HFF-Myc (cell line): ENCODE data around the gene TMEM135.

Experiments used
- DNase-seq: peaks from one replicate; pipeline ENCODE4 v3.0.0-alpha.2; 2011; ENCODE audit warnings: low read depth; ENCODE audit errors: extremely low read depth
- H3K4me3 ChIP-seq: replicated peaks from 2 replicates; pipeline ENCODE4 v1.5.1; 2011; ENCODE audit warnings: low read depth, mild to moderate bottlenecking, control low read depth, low read length
- CTCF ChIP-seq: IDR thresholded peaks from 2 replicates; pipeline ENCODE4 v1.5.1; 2012; ENCODE audit warnings: mild to moderate bottlenecking, low read depth, low read length, control low read depth; ENCODE audit errors: missing control alignments

The TMEM135 gene

GRCh38 chr11:87317441-87317840, 279.7 kb downstream of the TMEM135 start:
- no peak for TF ChIP-seq CTCF
- H3K4me3 ChIP-seq, result no peak overlapping the region
- no peak for DNase-seq

GRCh38 chr11:87320123-87320522, 282.4 kb downstream of the TMEM135 start:
- DNase-seq, result no peak
- no peak overlapping the region for H3K4me3 ChIP-seq
- no peak for TF ChIP-seq CTCF

GRCh38 chr11:87322568-87322967, 284.8 kb downstream of the TMEM135 start:
- TF ChIP-seq CTCF, result no peak
- H3K4me3 ChIP-seq, result no peak overlapping the region
- no peak for DNase-seq

GRCh38 chr11:87323899-87324298, 286.2 kb downstream of the TMEM135 start:
- DNase-seq, result no peak
- TF ChIP-seq CTCF, result no peak

GRCh38 chr11:87324817-87325489, 287.2 kb downstream of the TMEM135 start:
- H3K4me3 ChIP-seq, result no peak overlapping the region
- no peak for TF ChIP-seq CTCF
- DNase-seq, result no peak

More at GRCh38 chr11:87323899-87324298, 286.2 kb downstream of the TMEM135 start:
- no peak overlapping the region for H3K4me3 ChIP-seq

GRCh38 chr11:87325490-87325872, 287.7 kb downstream of the TMEM135 start:
- no peak for TF ChIP-seq CTCF
- DNase-seq, result no peak
- H3K4me3 ChIP-seq, result no peak overlapping the region

- DNase-seq, result no peak
- TF ChIP-seq CTCF, result no peak
- no peak overlapping the region for H3K4me3 ChIP-seq
Observed at GRCh38 chr11:87326594-87326993, 288.9 kb downstream of the TMEM135 start.
